IPS-18a (cell line): ENCODE data around the gene TUBB4B.

Experiments used
- H3K27ac ChIP-seq: one replicate; pipeline ENCODE4 v1.5.1; 2013; ENCODE audit warnings: low read length
- H3K27me3 ChIP-seq: one replicate; pipeline ENCODE4 v1.6.1; 2013; ENCODE audit warnings: mild to moderate bottlenecking, low read length; ENCODE audit not compliant: control insufficient read depth, insufficient read depth
- H3K36me3 ChIP-seq: one replicate; pipeline ENCODE4 v1.6.1; 2013; ENCODE audit warnings: low read depth, low read length; ENCODE audit not compliant: control insufficient read depth
- H3K4me1 ChIP-seq: one replicate; pipeline ENCODE4 v1.6.1; 2013; ENCODE audit warnings: low read depth, low read length; ENCODE audit not compliant: control insufficient read depth
- H3K4me3 ChIP-seq: one replicate; pipeline ENCODE4 v1.5.1; 2013; ENCODE audit warnings: low read length
- H3K9ac ChIP-seq: one replicate; pipeline ENCODE4 v1.6.1; 2013; ENCODE audit warnings: mild to moderate bottlenecking, low read length, moderate library complexity
- H3K9me3 ChIP-seq: one replicate; pipeline ENCODE4 v1.6.1; 2013; ENCODE audit warnings: low read depth, low read length; ENCODE audit not compliant: control insufficient read depth

Gene TUBB4B

GRCh38 chr9:137243626-137244485 is 2.8 kb downstream of the TUBB4B start:
- H3K4me3 ChIP-seq: no peak overlapping the region
- peaks cover 12% of the 10 kb centered on the region for H3K4me1 ChIP-seq

GRCh38 chr9:137244486-137245449 is 3.7 kb downstream of the TUBB4B start:
- Histone ChIP-seq H3K4me1 (peaks cover 12% of the 10 kb centered on the region), H3K9me3 (no peaks in the 10 kb centered on the region), H3K27ac (no peak overlapping the region), H3K27me3 (peaks cover 4% of the 10 kb centered on the region), H3K9ac (no peak overlapping the region), H3K36me3 (peaks cover 18% of the 10 kb centered on the region), H3K4me3 (no peak overlapping the region)

More at GRCh38 chr9:137243626-137244485, 2.8 kb downstream of the TUBB4B start:
- Histone ChIP-seq H3K27me3 (no peaks in the 10 kb centered on the region), H3K9me3 (no peaks in the 10 kb centered on the region), H3K9ac (no peak overlapping the region), H3K36me3 (peaks cover 18% of the 10 kb centered on the region), H3K27ac (no peak overlapping the region)

- Histone ChIP-seq H3K36me3 (peaks cover 18% of the 10 kb centered on the region), H3K4me1 (peaks cover 12% of the 10 kb centered on the region), H3K27ac (no peak overlapping the region), H3K9ac (no peak overlapping the region), H3K9me3 (no peaks in the 10 kb centered on the region), H3K27me3 (peaks cover 4% of the 10 kb centered on the region), H3K4me3 (no peak overlapping the region)
These were observed 4.6 kb downstream of the TUBB4B start for GRCh38 chr9:137245450-137246421.

GRCh38 chr9:137247135-137247915 is 6.2 kb downstream of the TUBB4B start:
- Histone ChIP-seq H3K9me3 (no peaks in the 10 kb centered on the region), H3K4me3 (no peak overlapping the region), H3K9ac (no peak overlapping the region), H3K27me3 (peaks cover 4% of the 10 kb centered on the region), H3K27ac (no peak overlapping the region), H3K4me1 (peaks cover 9% of the 10 kb centered on the region), H3K36me3 (peaks cover 15% of the 10 kb centered on the region)

- Histone ChIP-seq H3K4me3 (no peak overlapping the region), H3K36me3 (peaks cover 9% of the 10 kb centered on the region), H3K27me3 (peaks cover 4% of the 10 kb centered on the region), H3K27ac (no peak overlapping the region), H3K9me3 (no peaks in the 10 kb centered on the region), H3K9ac (no peak overlapping the region), H3K4me1 (peaks cover 6% of the 10 kb centered on the region)
These were observed 6.8 kb downstream of the TUBB4B start for GRCh38 chr9:137247916-137248175.

GRCh38 chr9:137250329-137251193 is 9.5 kb downstream of the TUBB4B start:
- H3K4me1 ChIP-seq: peaks cover 6% of the 10 kb centered on the region
- no peak overlapping the region for H3K4me3 ChIP-seq
- H3K36me3 ChIP-seq: no peaks in the 10 kb centered on the region
- H3K9ac ChIP-seq: no peak overlapping the region
- no peak overlapping the region for H3K27ac ChIP-seq
- no peaks in the 10 kb centered on the region for H3K9me3 ChIP-seq
- H3K27me3 ChIP-seq: peaks cover 18% of the 10 kb centered on the region

- Histone ChIP-seq H3K4me1 (peaks cover 6% of the 10 kb centered on the region), H3K4me3 (no peak within 1 kb of the TSS), H3K36me3 (no peaks in the 10 kb centered on the region), H3K27me3 (peaks cover 18% of the 10 kb centered on the region), H3K27ac (no peak within 1 kb of the TSS), H3K9ac (no peak within 1 kb of the TSS), H3K9me3 (no peaks in the 10 kb centered on the region)
These were observed 10.0 kb downstream of the TUBB4B start, which contains the start of gene STPG3 for GRCh38 chr9:137251194-137251461. STPG3 (plus strand) TSS chr9:137251286; CDS start chr9:137251287, 1 bp downstream.

- Histone ChIP-seq H3K9ac (no peak overlapping the region), H3K4me3 (no peak overlapping the region), H3K36me3 (peaks cover 2% of the 10 kb centered on the region), H3K27me3 (peaks cover 18% of the 10 kb centered on the region), H3K4me1 (peaks cover 6% of the 10 kb centered on the region), H3K27ac (no peak overlapping the region), H3K9me3 (no peaks in the 10 kb centered on the region)
These were observed 10.6 kb downstream of the TUBB4B start for GRCh38 chr9:137251490-137252268.

- Histone ChIP-seq H3K4me1 (peaks cover 6% of the 10 kb centered on the region), H3K27ac (no peak overlapping the region), H3K27me3 (peaks cover 18% of the 10 kb centered on the region), H3K36me3 (peaks cover 6% of the 10 kb centered on the region), H3K9me3 (no peaks in the 10 kb centered on the region), H3K4me3 (no peak overlapping the region), H3K9ac (no peak overlapping the region)
These were observed 11.7 kb downstream of the TUBB4B start for GRCh38 chr9:137252555-137253506.
